KOPT-K1 (cell line): ENCODE measurements around the gene ALPK1.

Experiments used
- H3K27ac ChIP-seq: fragments of 200-600 bp; sonication (generic); 2 replicates; pipeline ENCODE4 v1.5.1; 2016; ENCODE audit warnings: antibody characterized with exemption, mild to moderate bottlenecking, low read depth, low read length; ENCODE audit not compliant: poor library complexity, severe bottlenecking
- H3K36me3 ChIP-seq: fragments of 200-600 bp; sonication (generic); 2 replicates; pipeline ENCODE4 v1.5.1; 2017; ENCODE audit warnings: antibody characterized with exemption, mild to moderate bottlenecking, low read length, moderate library complexity; ENCODE audit not compliant: insufficient read depth
- H3K9me3 ChIP-seq: fragments of 200-600 bp; sonication (generic); 2 replicates; pipeline ENCODE4 v1.5.1; 2017; ENCODE audit warnings: antibody characterized with exemption, low read length, mild to moderate bottlenecking; ENCODE audit not compliant: insufficient read depth, poor library complexity, severe bottlenecking

Gene ALPK1

DNA sequence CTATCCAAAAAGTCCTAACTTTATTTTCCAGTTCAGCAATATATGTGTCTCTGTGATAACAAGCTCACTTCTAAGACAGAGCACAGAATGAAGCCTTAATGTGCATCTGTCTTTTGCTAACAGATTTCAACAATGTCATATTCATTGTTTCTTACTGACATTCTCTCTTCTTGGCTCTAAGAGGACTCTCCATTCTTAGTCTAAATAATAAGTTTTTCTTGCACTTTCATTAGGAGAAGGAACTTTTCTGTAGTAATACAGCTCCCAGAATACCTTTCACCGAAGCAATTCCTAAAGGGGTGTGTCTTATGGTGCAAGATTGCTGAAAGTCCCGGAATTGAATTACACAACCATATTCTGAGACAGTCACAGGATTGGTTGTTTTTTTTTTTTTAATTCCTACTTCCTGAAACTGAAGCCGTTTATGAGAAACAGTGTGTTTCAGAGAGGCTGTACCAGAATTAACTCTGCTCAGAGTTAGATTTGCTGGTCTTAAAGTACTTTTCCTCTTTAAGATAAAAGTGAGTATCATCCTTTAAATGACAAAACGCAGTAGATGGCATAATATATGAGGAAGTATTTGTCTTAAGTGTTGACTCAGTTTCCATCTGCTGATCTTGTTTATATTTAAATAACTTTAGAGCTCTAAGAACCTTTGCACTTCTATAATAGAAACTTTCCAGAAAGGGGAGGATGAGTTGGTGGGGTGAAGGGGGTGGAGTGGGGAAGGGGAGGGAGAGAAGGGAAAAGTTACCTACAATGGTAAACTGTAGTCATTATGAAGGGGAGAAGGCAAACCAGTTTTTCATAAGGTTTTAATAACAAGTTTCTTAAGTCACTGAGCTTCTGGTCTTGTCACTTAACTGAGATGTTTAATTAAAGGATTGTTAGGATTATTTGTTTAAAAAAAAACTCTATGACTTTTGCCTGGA, at the start of gene ALPK1:
ALPK1 (plus strand) TSS at position 421 of the 932 bp plus-strand sequence.
- Histone ChIP-seq H3K27ac (peak within 1 kb of the TSS; percentile 18), H3K9me3 (no peaks in the 10 kb centered on the region), H3K36me3 (no peaks in the 10 kb centered on the region)

DNA sequence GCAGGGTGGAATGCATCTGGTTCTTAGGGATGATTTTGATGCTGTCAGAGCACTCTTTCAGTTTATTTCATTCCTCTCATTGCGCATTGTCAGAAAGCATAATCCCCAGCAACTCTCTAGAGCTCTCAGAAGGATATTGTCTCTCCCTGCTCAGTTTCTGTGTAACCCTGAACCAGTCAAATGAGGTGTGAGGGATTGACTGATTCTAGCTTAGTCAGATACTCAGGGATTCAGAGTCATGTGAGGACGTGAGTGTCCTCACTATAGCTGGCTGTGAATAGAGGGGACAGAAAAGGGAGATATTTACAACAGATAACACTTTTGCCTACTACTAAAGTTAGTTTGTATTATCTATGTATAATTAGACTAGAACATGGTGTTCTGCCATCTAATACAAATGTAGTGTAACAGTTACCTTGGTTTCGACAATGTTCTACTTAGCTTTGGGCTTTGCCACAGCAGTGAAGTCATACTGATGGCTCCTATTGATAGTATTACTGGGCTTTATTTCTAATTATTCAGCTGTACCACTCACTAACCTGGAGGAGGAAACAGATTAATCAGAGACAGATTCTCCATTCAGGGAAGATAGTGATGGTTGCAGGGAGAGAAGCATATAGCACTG, 46.0 kb upstream of the ALPK1 start:
- no peak overlapping the region for H3K27ac ChIP-seq
- no peaks in the 10 kb centered on the region for H3K9me3 ChIP-seq
- H3K36me3 ChIP-seq: peaks cover 4% of the 10 kb centered on the region; the same call in 1 of the 2 replicates

DNA sequence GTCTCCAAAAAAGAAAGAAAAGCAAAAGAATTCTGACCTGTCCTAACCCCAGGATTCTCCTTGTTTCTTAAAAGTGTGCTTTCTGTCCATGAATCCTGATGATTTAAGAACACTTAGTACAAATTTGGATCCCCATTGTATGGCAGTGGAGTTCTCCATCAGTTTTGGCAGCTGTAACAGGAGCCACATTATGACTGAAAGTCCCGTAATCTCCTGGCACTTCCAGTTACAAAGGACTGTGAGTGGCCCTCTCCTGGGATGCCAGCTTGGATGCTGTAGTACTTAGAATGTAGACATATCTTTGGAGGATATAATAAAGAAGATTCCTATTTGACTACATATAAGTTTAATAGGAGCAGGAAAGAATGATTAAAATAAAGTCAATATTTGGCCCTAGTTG, 44.9 kb upstream of the ALPK1 start:
- no peak overlapping the region for H3K27ac ChIP-seq
- peaks cover 4% of the 10 kb centered on the region; the same call in 1 of the 2 replicates for H3K36me3 ChIP-seq
- H3K9me3 ChIP-seq: no peaks in the 10 kb centered on the region

DNA sequence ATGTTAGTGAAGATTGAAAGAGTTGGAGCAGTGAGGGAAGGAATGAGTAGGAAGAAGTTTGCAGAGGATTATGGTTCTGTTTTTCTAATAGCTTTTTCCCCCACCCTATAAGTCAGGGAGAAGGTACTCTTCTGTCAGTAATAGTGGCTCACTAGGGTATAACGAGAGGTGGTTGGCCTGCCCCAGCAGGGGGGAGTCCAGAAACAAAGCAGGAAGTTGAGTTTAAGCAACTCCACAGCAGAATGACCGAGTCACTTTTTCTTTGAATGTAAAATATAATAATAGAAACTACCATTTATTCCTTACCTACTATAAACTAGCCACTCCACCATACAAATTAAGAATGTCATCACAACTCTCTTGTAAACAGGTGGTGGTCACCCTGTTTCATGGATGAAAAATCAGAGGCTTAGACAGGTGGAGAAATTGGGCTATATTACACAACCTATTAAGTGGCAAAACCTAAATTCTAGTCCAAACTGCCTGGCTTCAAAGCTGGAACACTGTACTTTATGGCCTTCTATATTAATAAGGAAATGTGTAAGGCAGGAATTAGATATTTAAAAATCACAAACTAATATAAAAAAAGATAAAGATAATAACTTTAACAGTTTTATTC, 43.7 kb upstream of the ALPK1 start:
- H3K27ac ChIP-seq: no peak overlapping the region
- peaks cover 4% of the 10 kb centered on the region for H3K36me3 ChIP-seq

DNA sequence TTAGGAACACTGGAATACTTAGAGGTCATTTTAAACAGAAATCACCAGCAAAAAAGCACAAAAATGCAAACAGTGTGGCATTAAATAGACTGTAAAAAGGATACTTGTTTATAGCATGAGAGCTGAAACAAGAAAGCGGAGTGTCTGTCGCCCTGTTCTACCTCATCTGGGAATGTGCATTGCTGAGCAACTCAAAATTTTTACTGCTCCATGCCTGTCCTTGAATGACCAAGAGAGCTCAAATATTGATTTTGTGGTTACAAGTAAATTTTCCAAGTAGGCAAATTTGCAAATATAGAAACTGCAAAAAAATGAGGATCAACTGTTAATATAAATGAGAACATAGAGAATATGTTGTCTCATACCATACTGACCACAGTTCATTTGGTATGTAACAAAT, 40.1 kb upstream of the ALPK1 start:
- H3K36me3 ChIP-seq: peaks cover 15% of the 10 kb centered on the region
- H3K9me3 ChIP-seq: no peaks in the 10 kb centered on the region
- no peak overlapping the region for H3K27ac ChIP-seq

More for the DNA sequence above, 43.7 kb upstream of the ALPK1 start:
- H3K9me3 ChIP-seq: no peaks in the 10 kb centered on the region

DNA sequence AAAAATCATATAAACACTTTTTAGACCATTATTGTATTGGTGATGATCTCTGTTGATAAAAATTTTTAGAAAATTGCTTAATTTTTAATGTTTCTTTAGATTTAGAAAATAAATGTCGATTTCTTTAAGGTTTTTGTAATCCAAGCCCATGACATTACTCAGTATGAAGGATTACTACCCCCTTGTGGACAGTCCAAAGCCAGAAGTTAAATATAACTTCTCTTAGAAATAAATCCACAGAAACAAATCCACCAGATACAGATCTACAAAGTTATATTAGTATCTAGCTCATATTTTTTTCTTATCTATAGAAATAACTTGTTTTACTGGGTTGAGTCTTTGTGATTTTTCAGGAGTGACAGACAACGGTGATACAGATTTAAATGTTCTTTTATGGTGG, 30.3 kb upstream of the ALPK1 start:
- Histone ChIP-seq H3K36me3 (peaks cover 42% of the 10 kb centered on the region), H3K9me3 (no peaks in the 10 kb centered on the region), H3K27ac (no peak overlapping the region)

DNA sequence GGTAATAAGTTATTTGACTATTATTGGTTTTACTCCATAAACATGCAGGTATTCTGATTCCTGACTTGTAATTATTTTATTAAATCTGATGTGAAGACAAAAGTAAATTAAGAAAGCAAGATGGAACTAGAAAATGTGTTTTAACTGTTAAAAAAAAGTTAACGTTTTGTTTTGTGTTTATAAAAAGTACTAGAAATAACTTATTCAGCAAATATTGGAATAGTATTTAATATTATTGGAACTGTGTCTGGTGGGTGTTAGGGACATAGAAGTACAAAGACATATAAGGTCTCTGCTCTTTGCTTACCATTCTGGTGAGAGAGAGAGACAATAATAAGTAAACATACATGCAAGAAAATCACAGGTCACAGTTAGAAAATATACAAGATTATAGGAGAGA, 27.1 kb upstream of the ALPK1 start:
- Histone ChIP-seq H3K36me3 (peaks cover 28% of the 10 kb centered on the region), H3K27ac (no peak overlapping the region), H3K9me3 (no peaks in the 10 kb centered on the region)

DNA sequence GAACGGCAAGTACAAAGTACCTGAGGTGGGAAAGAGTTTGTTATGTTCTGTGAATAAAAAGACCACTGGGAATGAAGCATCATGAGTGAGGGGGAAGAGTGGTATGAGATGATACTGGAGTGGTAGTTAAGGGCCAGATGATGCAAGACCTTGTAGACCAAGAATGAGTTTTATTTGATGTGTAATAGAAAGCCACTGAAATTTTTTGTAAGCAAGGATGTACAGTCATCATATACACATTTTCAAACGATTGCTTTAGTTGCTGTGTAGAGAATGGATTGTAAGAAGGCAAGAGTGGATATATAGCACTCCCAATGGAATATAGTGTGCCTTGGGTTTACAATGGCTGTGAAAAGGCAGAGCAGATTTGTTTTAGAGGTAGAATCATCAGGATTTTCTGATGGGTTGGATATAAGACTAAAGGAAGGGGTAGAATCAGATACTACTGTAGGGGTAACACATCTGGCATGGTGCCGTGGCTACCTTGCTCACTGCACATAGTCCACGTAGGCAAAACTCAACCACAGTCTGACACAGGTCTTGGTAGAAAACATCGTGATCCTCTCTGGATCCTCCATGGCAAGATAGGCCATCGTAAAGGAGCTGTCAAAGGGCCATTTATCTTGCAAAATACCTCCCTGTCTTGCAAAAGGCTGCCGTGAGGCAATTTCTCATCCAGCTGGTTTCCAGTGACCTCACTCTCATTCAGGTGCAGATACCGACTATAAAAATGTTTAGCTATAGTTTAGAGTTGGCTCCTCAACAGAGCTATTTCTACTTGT, 26.3 kb upstream of the ALPK1 start:
- Histone ChIP-seq H3K27ac (no peak overlapping the region), H3K9me3 (no peaks in the 10 kb centered on the region), H3K36me3 (peaks cover 31% of the 10 kb centered on the region)

DNA sequence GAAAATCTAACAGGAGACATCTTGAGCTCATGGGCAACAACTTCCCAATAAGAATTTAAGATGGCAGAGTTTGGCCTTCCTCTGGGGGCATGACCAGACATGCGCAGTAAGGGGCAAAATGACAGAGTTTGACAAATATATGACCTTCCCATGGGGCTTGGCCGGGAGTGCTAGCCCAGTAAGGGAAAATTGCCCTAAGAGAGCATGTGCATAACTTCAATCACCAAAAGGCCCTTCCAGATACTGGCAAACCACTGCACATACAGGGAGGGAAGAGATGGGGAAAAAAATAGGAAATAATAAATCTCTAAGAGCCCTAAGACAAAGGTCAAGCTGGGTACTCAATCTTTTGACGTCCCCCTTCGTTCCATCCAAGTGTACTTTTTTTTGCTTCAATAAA, 24.9 kb upstream of the ALPK1 start:
- no peaks in the 10 kb centered on the region for H3K9me3 ChIP-seq
- peaks cover 39% of the 10 kb centered on the region for H3K36me3 ChIP-seq
- H3K27ac ChIP-seq: no peak overlapping the region

DNA sequence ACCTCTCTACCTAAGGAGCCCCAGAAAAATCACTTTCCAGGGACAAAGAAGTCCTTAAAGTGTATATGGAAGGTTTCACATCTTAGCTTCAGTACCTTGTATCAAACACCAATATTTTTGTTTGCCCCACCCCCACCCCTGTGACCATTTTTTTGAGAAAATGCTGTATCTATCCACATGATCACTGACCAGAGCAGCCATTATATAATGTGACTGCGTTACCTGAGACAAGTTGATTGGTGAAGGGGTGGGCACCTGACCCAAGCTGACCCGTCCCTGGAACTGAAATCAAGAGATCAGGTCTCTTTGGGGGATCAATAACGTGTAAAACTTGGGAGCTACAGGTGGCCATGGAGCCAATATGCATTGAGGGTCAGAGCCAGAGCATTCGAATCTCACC, 22.2 kb upstream of the ALPK1 start:
- Histone ChIP-seq H3K36me3 (peaks cover 37% of the 10 kb centered on the region), H3K9me3 (no peaks in the 10 kb centered on the region), H3K27ac (no peak overlapping the region)

DNA sequence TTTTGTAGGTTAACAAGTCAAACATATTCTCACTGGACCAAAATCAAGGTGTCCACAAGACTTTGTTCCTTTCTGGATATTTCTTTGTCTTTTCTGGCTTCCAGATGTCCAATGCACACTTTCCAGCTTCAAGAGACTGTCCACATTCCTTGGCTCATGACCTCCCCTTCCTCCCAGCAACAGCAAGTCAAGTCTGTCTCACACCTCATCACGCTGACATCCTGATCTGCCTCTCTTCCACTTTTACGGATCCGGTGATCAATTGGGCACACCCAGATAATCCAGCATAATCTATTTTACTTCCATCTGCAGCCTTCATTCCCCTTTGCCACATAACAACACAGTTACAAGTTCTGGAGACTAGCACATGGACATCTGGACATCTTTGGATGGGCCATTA, 21.1 kb upstream of the ALPK1 start:
- H3K36me3 ChIP-seq: peaks cover 37% of the 10 kb centered on the region
- H3K9me3 ChIP-seq: no peaks in the 10 kb centered on the region
- no peak overlapping the region for H3K27ac ChIP-seq

DNA sequence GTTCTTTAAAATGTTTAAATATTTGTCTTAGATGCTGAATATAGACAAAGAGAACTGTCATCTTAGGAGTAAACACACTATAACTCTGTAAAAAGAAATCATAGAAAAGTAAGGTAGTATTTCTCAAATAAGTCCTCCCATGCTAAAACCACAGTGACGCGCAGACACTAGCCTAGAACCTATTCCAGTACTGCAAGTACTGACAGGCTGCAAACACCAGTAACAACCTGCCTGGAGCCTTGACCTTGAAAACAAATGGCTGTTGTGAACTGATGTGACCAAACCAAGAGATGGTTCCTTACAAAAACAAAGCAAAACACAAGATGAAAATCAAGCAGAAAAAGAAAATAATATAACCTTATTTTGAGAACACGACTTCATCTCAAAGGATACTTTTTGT, 19.9 kb upstream of the ALPK1 start:
- Histone ChIP-seq H3K36me3 (peaks cover 48% of the 10 kb centered on the region), H3K27ac (no peak overlapping the region), H3K9me3 (peaks cover 7% of the 10 kb centered on the region)

DNA sequence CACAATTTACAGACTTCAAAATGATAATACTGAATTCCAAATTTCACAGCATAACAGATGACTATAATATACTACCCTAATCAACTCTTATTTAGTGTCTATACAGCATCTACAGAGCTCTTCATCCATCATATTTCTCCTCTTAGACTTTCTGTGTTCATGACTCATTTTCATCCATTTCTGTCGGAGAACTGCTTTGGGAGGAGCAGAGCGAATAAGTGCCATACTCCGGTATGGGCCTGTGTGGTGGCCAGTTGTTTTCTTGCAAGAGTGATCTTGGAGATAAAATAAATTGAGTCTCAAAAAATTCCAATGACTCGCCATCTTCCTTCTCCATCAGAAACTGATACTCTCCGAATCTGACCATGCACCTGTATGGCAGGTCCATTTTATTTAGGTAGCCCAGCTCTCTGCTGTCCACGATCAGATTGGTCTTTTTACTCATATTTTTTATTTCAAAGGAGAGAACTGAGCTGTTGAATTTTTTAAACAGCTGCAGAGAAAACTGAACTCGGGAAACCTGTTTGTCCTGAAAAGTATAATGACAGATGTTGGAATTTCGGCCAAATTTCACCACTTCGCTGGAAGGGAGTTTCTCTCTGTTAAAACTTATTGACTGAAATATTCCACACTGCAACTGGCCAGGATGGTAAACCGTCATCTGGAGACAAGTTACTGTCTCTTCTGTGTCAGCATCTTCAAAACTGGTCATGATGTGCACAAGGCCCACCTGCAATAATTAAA, 19.3 kb upstream of the ALPK1 start:
- Histone ChIP-seq H3K27ac (no peak overlapping the region), H3K9me3 (peaks cover 13% of the 10 kb centered on the region), H3K36me3 (peaks cover 55% of the 10 kb centered on the region)
